ENCODE results near the gene PLXNA3. TPM values are rescaled to one million over a fixed set of nuclear protein-coding genes. Genes with fewer than 3 reads are reported as not detected.

PLXNA3 gene
- total and polyA plus RNA-seq, 10 of the 15 experiments (the other 5 are each of a cell fraction or from before 2014, with no cell fraction given) = 0.26 to 26.8 (median 3.4) TPM

DNA sequence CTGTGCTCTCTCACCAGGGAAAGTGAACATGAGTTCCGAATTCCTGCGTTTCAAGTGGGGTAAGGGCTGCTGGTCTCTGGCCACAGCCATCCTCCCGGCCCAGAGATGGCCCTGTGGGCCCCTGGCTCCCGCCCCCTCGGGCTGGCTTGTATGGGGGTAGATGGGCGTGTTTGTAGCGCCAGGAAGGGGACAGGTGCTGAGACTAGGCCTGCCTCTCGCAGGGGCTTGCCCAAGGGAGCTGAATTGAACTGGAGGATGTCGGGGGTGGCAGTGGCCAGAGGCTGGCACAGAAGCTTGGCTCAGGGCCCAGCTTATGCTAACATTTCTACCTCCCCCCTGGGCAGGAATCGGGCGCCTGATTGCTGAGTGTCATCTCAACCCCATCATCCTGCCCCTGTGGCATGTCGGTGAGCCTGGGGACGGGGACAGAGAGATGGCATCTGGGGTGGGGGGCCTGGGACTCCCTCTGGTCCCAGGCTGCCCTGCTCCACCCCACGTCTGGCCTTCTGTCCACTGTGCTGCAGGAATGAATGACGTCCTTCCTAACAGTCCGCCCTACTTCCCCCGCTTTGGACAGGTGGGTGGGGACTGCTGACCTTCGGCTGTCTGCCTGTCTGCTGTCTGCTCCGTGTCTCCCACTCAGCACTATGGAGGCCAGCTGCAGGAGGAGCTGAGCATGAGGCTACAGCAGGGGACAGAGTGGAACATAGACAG is 38.2 kb upstream of the PLXNA3 start:
- no peak overlapping the region; the same call in 1 of the 2 replicates for H3K9ac ChIP-seq (ENCODE audit: control insufficient read depth, insufficient read depth, low read length)
- no peaks in the 10 kb centered on the region for H4K20me1 ChIP-seq (ENCODE audit: control insufficient read depth, insufficient read depth)
- H3K9me3 ChIP-seq (replicated peaks; ENCODE audit: control insufficient read depth, insufficient read depth, low read length) = no peaks in the 10 kb centered on the region; the same call in 2 of the 3 replicates
- ChIA-PET POLR2A (interaction anchor here (1.2 kb wide), 1 partner anchor 10 kb away, joined by 3 read pairs; no protein-coding TSS in a partner anchor), SMC1A (ENCODE audit: uncharacterized antibody, unreplicated experiment) (no interaction called here), CTCF (interaction anchor here (1.0 to 1.3 kb wide), 3 partner anchors 7 to 47 kb away, joined by 3 to 4 read pairs (median 3); partner anchors contain the start of gene ATP6AP1), RAD21 (ENCODE audit: unreplicated experiment) (no interaction called here)
- H3K79me2 ChIP-seq (ENCODE audit: control insufficient read depth, insufficient read depth, low read length) = no peaks in the 10 kb centered on the region
- no TSS peak for BruUV-seq (replicated peaks)
- FAIRE-seq (no peak), ATAC-seq (peak; percentile 25), DNase-seq (ENCODE audit: low read depth, low spot score) (no peak)
- in situ Hi-C loops (cut with MboI) = no loop called here
- H3K4me2 ChIP-seq (ENCODE audit: control insufficient read depth, insufficient read depth) = no peak overlapping the region
- TF ChIP-seq ZNF217 (IDR thresholded peaks at IDR 0.05) = no peak
- no peak for TF ChIP-seq POU2F2 (IDR thresholded peaks at IDR 0.05; ENCODE audit: borderline replicate concordance, low read depth, low read length)
- TF ChIP-seq BRCA1 (IDR thresholded peaks at IDR 0.05; ENCODE audit: low read depth, low read length) = no peak
- no peak for TF ChIP-seq RFX5 (IDR thresholded peaks at IDR 0.05; ENCODE audit: low read depth, low read length)
- TF ChIP-seq MYB (IDR thresholded peaks at IDR 0.05; ENCODE audit: borderline replicate concordance, low read depth, low read length) = no peak
- no peak for TF ChIP-seq TCF7 (IDR thresholded peaks at IDR 0.05; ENCODE audit: borderline replicate concordance)
- no peak for TF ChIP-seq SMAD5 (IDR thresholded peaks at IDR 0.05; ENCODE audit: low read depth)
- TF ChIP-seq, protein P1, sequence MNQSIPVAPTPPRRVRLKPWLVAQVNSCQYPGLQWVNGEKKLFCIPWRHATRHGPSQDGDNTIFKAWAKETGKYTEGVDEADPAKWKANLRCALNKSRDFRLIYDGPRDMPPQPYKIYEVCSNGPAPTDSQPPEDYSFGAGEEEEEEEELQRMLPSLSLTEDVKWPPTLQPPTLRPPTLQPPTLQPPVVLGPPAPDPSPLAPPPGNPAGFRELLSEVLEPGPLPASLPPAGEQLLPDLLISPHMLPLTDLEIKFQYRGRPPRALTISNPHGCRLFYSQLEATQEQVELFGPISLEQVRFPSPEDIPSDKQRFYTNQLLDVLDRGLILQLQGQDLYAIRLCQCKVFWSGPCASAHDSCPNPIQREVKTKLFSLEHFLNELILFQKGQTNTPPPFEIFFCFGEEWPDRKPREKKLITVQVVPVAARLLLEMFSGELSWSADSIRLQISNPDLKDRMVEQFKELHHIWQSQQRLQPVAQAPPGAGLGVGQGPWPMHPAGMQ (IDR thresholded peaks at IDR 0.05; ENCODE audit: borderline replicate concordance) = no peak
- TF ChIP-seq POLR2A (IDR thresholded peaks at IDR 0.05; ENCODE audit: low read depth, low read length) = no peak
- no peak for TF ChIP-seq CEBPB (IDR thresholded peaks at IDR 0.05; ENCODE audit: borderline replicate concordance in 1 of 2, low read depth in 2 of 2, low read length in 2 of 2)
- no peak for TF ChIP-seq ATF7 (IDR thresholded peaks at IDR 0.05; ENCODE audit: low read depth)
- TF ChIP-seq MEF2A (IDR thresholded peaks at IDR 0.05; ENCODE audit: insufficient read depth, low read depth, low read length) = no peak
- no peak for TF ChIP-seq CHD2 (IDR thresholded peaks at IDR 0.05; ENCODE audit: borderline replicate concordance, low read depth, low read length)
- TF ChIP-seq ZNF207 (IDR thresholded peaks at IDR 0.05; ENCODE audit: borderline replicate concordance) = no peak
- TF ChIP-seq EZH2 (IDR thresholded peaks at IDR 0.05; ENCODE audit: borderline replicate concordance, control insufficient read depth, low read depth, low read length) = no peak
- TF ChIP-seq STAT3 (IDR thresholded peaks at IDR 0.05; ENCODE audit: low read depth, low read length) = no peak
- TF ChIP-seq KDM1A (IDR thresholded peaks at IDR 0.05; ENCODE audit: borderline replicate concordance) = no peak
- TF ChIP-seq WRNIP1 (IDR thresholded peaks at IDR 0.05; ENCODE audit: borderline replicate concordance, low read depth, low read length) = no peak
- peak overlapping the region; percentile 37 for H3K27ac ChIP-seq (ENCODE audit: control insufficient read depth, insufficient read depth)
- WGBS (ENCODE audit: insufficient coverage, insufficient replicate concordance, low lambda C conversion rate, missing lambda C conversion rate) = 56% methylated on average over 19 of the region's 19 CpGs
- no peak overlapping the region for H2AFZ ChIP-seq (ENCODE audit: control insufficient read depth, low read depth, low read length)
- H3K4me3 ChIP-seq = no peak overlapping the region
- H3K4me1 ChIP-seq (ENCODE audit: control insufficient read depth, insufficient read depth, low read length) = no peaks in the 10 kb centered on the region
- no peaks in the 10 kb centered on the region for H3K36me3 ChIP-seq (ENCODE audit: control insufficient read depth in 2 of 2, insufficient read depth in 2 of 2, low read length in 1 of 2)
- H3K27me3 ChIP-seq (replicated peaks in 1 of 2; ENCODE audit: control insufficient read depth in 2 of 2, insufficient read depth in 2 of 2, low read length in 1 of 2) = no peaks in the 10 kb centered on the region
- intact Hi-C loops (cut with micrococcal nuclease; ENCODE audit: unreplicated experiment) = loop anchor here (10.0 kb wide), 1 partner anchor 45 kb away; the partner anchor contains the start of genes EMD and FLNA
